OCI-LY7 (cell line): ENCODE results near the gene CASQ2. TPM values are rescaled to one million over a fixed set of nuclear protein-coding genes. Genes with fewer than 3 reads are reported as not detected.

Experiments
- BruUV-seq: library from RNA; stranded (reverse); fragments of 400-500 nt; replicated peaks from 2 replicates; lab custom pipeline; 2021; lab: Mats Ljungman, UMichigan
- CTCF ChIA-PET: fragments of 300-600 bp; sonication (Branson Sonifier 250); formaldehyde crosslinking; loops from one replicate; lab custom pipeline; 2022; ENCODE audit warnings: antibody characterized with exemption; ENCODE audit not compliant: unreplicated experiment; lab: Charles Lee
- POLR2A ChIA-PET: fragments of 300-600 bp; sonication (Branson Sonifier 250); formaldehyde crosslinking; loops from one replicate; lab custom pipeline; 2022; ENCODE audit warnings: antibody characterized with exemption; lab: Charles Lee
- DNase-seq: peaks from one replicate; pipeline ENCODE4 v3.0.0-alpha.2; 2015; ENCODE audit warnings: low spot score
- H2AFZ ChIP-seq: fragments of 200-600 bp; sonication (generic), shearing (Covaris generic); 2 replicates; pipeline ENCODE4 v1.6.1; 2014; ENCODE audit warnings: mild to moderate bottlenecking, antibody characterized with exemption, low read length, moderate library complexity
- H3K27ac ChIP-seq: fragments of 200-600 bp; sonication (generic); 2 replicates; pipeline ENCODE4 v1.5.1; 2014; ENCODE audit warnings: mixed run types, low read depth, mild to moderate bottlenecking, moderate library complexity, low read length, inconsistent platforms; ENCODE audit not compliant: poor library complexity, severe bottlenecking
- H3K36me3 ChIP-seq: fragments of 200-600 bp; sonication (generic); 2 replicates; pipeline ENCODE4 v1.6.1; 2014; ENCODE audit warnings: mild to moderate bottlenecking, antibody characterized with exemption, low read length, moderate library complexity, mixed read lengths; ENCODE audit not compliant: insufficient read depth
- H3K4me1 ChIP-seq: fragments of 200-600 bp; sonication (generic); 2 replicates; pipeline ENCODE4 v1.5.1; 2014; ENCODE audit warnings: mild to moderate bottlenecking, low read length; ENCODE audit not compliant: insufficient read depth, poor library complexity, severe bottlenecking
- H3K4me2 ChIP-seq: fragments of 200-600 bp; sonication (generic); 2 replicates; pipeline ENCODE4 v1.6.1; 2014; ENCODE audit warnings: mild to moderate bottlenecking, low read length
- H3K4me3 ChIP-seq: fragments of 200-600 bp; sonication (generic); 2 replicates; pipeline ENCODE4 v1.5.1; 2014; ENCODE audit warnings: mild to moderate bottlenecking, low read depth, low read length; ENCODE audit not compliant: poor library complexity, severe bottlenecking
- H3K79me2 ChIP-seq: fragments of 200-600 bp; sonication (generic); 2 replicates; pipeline ENCODE4 v1.6.1; 2016; ENCODE audit warnings: low read depth, mild to moderate bottlenecking, low read length, moderate library complexity, mixed read lengths; ENCODE audit not compliant: insufficient read depth
- H3K9me2 ChIP-seq: fragments of 200-600 bp; sonication (generic); 2 replicates; pipeline ENCODE4 v1.6.1; 2016; ENCODE audit warnings: mild to moderate bottlenecking, low read length, mixed read lengths; ENCODE audit not compliant: insufficient read depth
- H3K9me3 ChIP-seq: fragments of 200-600 bp; sonication (generic); 2 replicates; pipeline ENCODE4 v1.6.1; 2014; ENCODE audit warnings: mild to moderate bottlenecking, mixed run types, low read length, mixed read lengths
- H4K20me1 ChIP-seq: fragments of 200-600 bp; sonication (generic); 2 replicates; pipeline ENCODE4 v1.6.1; 2014; ENCODE audit warnings: mild to moderate bottlenecking, antibody characterized with exemption, low read length, moderate library complexity, mixed read lengths; ENCODE audit not compliant: insufficient read depth
- CTCF ChIP-seq: fragments of 200-600 bp; sonication (generic); conservative IDR thresholded peaks from 2 replicates; pipeline ENCODE4 v1.5.1; 2014; ENCODE audit warnings: mild to moderate bottlenecking, antibody characterized with exemption, low read length, moderate library complexity, mixed read lengths
- EZH2phosphoT487 ChIP-seq: fragments of 200-600 bp; sonication (generic); IDR thresholded peaks from 2 replicates; pipeline ENCODE4 v1.6.1; 2018; ENCODE audit warnings: low read depth, borderline replicate concordance, mild to moderate bottlenecking, mixed run types, antibody characterized with exemption, low read length, moderate library complexity, mixed read lengths
- intact Hi-C: fragments of 100-400 bp; cut with micrococcal nuclease; formaldehyde crosslinking; loops from one replicate; pipeline ENCODE4 v1.10.0; 2022; ENCODE audit not compliant: unreplicated experiment
- total RNA-seq, 2 experiments: library from RNA; depleted of rRNA in 1 of 2; stranded (reverse); fragments of >200 nt in 1 of 2; shearing (Covaris generic) in 1 of 2; gene quantifications; 2 replicates each; pipeline ENCODE4 v1.2.3, GENCODE V29; 2014 to 2022

The CASQ2 gene
- total RNA-seq, 2 experiments from 2014 or later: not detected

DNA sequence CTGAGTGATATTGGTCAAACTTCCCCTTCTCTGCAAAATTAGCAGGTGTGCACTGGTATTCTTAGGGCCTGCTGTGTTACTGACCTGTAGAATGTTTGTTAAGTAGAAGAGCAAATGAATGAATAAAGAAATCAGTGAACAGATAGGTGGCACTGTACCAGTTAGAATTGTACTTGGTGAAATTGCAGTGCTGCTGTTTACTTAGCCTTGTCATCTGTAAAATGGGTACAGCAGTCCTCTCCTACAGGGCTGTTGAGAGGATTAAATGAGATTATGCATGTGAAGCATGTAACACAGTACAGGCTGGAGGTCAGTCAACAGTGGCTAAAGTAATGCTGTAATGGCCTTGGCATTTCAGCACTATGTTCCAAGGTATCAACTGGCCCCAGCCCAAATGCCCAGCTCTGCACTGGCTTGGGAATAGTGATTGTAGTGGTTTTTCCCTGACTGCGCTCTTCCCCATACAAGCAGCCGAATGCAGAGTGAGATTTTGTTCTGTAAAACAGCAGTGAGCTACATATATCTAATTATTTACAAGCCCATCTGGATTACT, 116.2 kb downstream of the CASQ2 start:
- TF ChIP-seq CTCF (no peak), EZH2phosphoT487 (no peak)
- no peak overlapping the region for H3K4me2 ChIP-seq
- H3K9me3 ChIP-seq: no peaks in the 10 kb centered on the region
- H4K20me1 ChIP-seq: no peaks in the 10 kb centered on the region
- H3K4me3 ChIP-seq: no peak overlapping the region
- no TSS peak for BruUV-seq
- no peak for DNase-seq
- intact Hi-C loops: no loop called here
- no peaks in the 10 kb centered on the region for H3K79me2 ChIP-seq
- H2AFZ ChIP-seq: no peak overlapping the region
- ChIA-PET CTCF (no interaction called here), POLR2A (no interaction called here)
- H3K27ac ChIP-seq: no peak overlapping the region
- no peaks in the 10 kb centered on the region for H3K36me3 ChIP-seq
- no peaks in the 10 kb centered on the region for H3K4me1 ChIP-seq
- no peaks in the 10 kb centered on the region for H3K9me2 ChIP-seq

DNA sequence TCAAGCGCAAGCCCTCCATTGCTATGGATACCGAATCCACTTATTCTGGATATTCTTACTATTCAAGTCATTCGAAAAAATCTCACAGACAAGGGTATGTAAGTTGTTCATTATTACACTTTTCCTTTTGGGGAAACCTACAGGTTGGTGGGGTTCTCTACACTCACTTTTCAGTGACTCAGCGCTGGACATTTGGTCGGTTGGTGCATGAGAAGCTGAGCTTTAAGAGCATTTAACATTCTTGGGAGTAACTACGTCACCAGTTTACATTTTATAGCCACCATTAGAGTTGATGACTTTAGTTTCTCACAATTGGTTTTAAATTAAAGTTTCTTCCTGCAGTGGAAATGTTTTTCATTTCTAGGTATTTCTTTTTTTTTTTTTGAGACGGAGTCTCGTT, 117.1 kb downstream of the CASQ2 start:
- POLR2A ChIA-PET: no interaction called here
- H3K79me2 ChIP-seq: no peaks in the 10 kb centered on the region
- CTCF ChIA-PET: no interaction called here
- no peak overlapping the region for H3K27ac ChIP-seq
- TF ChIP-seq EZH2phosphoT487 (no peak), CTCF (no peak)
- no peak overlapping the region for H3K4me2 ChIP-seq
- no peaks in the 10 kb centered on the region for H4K20me1 ChIP-seq
- intact Hi-C loops: no loop called here
- H3K36me3 ChIP-seq: no peaks in the 10 kb centered on the region
- no peaks in the 10 kb centered on the region for H3K4me1 ChIP-seq
- H3K9me3 ChIP-seq: no peaks in the 10 kb centered on the region
- H3K4me3 ChIP-seq: no peak overlapping the region
- no TSS peak for BruUV-seq
- no peak overlapping the region for H2AFZ ChIP-seq
- DNase-seq: no peak
- no peaks in the 10 kb centered on the region for H3K9me2 ChIP-seq

- no peaks in the 10 kb centered on the region for H3K36me3 ChIP-seq
- TF ChIP-seq CTCF: no peak
- TF ChIP-seq EZH2phosphoT487: no peak
- intact Hi-C loops: no loop called here
- DNase-seq: no peak
- no peaks in the 10 kb centered on the region for H4K20me1 ChIP-seq
- no TSS peak for BruUV-seq
- no peak overlapping the region for H3K4me3 ChIP-seq
- no peak overlapping the region for H3K27ac ChIP-seq
- CTCF ChIA-PET: no interaction called here
- no peak overlapping the region for H2AFZ ChIP-seq
- POLR2A ChIA-PET: no interaction called here
- no peak overlapping the region for H3K4me2 ChIP-seq
- H3K9me3 ChIP-seq: no peaks in the 10 kb centered on the region
- no peaks in the 10 kb centered on the region for H3K79me2 ChIP-seq
- no peaks in the 10 kb centered on the region for H3K9me2 ChIP-seq
- H3K4me1 ChIP-seq: no peaks in the 10 kb centered on the region
Observed at GRCh38 chr1:115650961-115651360, 117.6 kb downstream of the CASQ2 start.
